ENCODE results near the gene NUP93.

Gene NUP93

GRCh38 chr16:56729735-56730662 lies at the start of gene NUP93:
NUP93 (plus strand) TSS chr16:56730129; CDS start chr16:56748248, 18,119 bp downstream.
- peak; percentile 68 for DNase-seq

- DNase-seq: peak; percentile 83
These were observed 47.8 kb upstream of the NUP93 start, which contains the start of gene MT1X for GRCh38 chr16:56681939-56682702. MT1X (plus strand) TSS chr16:56682470; CDS start chr16:56682541, 71 bp downstream.

DNA sequence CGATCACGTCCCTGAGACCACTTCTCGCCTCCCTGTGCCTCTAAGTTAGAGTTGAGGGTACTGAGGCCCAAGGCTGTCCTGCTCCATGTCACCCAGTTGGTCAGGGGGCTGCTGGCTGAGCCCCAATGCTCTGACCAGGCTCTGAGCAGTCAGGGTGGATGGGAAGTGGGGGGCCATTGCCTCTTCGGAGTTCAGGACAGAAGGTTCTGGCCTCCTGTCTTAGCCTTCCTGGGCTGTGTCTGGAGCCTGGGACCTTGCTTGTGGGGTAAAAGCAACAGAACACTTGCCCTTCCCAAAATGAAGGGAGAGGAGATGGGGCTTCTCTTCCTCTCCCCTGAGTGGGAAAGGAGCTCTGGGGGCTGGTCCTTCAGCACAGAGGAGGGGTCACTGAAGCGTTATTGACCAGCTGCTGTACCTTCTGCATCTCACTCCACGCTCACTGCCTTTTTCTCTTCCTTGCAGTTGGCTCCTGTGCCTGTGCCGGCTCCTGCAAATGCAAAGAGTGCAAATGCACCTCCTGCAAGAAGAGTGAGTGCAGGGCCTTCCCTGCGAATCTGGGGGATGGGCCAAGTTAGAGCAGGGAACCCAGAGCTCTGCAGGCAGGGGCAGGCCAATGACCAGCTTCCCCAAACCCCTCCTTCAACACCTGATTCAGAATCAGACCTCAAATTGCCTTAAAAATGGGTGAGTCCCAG lies 47.1 kb upstream of the NUP93 start:
- DNase-seq: peak; percentile 17

- DNase-seq: no peak
These were observed 46.3 kb upstream of the NUP93 start for GRCh38 chr16:56683424-56684172.

- DNase-seq: no peak
These were observed 45.5 kb upstream of the NUP93 start for GRCh38 chr16:56684256-56684925.

DNA sequence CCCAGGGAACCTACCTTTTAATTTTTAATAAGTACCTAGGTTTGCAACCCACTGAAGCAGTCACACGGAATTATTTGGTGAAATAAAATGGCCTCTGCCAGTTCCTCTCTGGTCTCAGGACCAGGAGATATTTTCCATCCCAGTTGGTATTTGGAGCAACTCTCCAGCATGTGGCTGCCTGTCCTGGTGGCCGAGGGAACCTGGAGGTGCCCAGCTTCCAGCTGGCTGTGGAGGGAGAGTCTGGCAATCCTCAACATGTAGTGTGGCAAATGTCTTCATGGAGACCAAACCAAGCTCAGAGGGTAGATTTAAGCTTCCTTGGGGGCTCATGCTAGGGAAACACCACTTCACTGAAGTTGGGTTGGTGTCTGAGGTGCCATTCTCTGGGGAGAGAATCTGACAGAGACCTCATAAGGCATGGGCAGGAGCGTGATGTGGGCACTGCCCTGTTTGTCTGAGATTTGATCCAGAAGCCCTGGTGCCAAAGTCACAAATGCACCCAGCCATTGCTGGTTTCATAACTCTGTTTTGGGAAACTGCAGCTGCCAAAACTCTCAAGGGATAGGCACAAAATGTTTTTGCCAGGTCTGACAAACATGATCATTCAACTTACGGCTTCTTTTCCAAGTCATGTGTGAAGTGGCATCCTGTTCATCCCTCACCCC lies 44.9 kb upstream of the NUP93 start:
- no peak for DNase-seq

DNA sequence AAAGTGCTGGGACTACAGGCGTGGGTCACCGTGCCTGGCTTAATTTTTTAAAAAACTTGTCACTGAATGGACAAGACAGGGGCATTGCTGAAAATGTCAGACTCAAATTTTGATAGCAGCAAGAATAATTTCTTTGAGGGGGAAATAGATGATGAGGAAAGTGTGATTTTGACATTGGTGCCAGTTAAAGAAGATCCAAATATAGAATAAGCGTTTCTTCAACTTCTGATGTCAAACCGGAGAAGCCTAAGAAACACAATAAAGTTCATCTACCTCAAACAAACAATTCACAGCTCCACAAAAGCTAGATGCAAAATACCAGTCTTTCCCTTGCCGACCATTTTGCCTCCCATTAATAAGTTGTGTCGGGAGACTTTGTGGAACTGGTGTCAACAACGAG lies 43.2 kb upstream of the NUP93 start:
- DNase-seq: no peak

DNA sequence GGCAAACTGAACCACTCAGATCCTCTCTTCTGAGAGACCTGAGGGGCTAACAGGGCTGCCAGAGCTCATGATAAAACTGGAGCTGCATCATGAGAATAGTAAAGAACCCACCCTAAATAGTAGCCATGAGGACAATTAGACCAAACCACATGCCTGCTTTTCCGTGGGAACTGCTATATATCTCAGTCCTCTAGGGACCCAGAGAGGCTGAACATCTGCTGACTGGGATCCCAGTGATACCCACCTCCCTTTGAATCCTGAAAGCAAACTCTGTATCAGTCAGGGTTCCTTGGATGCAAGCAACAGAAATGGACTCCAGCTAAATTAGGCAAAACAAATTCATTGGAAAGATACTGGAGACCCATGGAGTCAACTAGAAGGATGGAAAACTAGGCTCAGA lies 41.2 kb upstream of the NUP93 start:
- no peak for DNase-seq

- DNase-seq: no peak
These were observed 40.8 kb upstream of the NUP93 start for GRCh38 chr16:56689171-56689570.

- no peak for DNase-seq
These were observed 39.4 kb upstream of the NUP93 start for GRCh38 chr16:56690420-56691122.

GRCh38 chr16:56691885-56692284 lies 38.0 kb upstream of the NUP93 start:
- no peak for DNase-seq

- DNase-seq: no peak
These were observed 34.7 kb upstream of the NUP93 start for GRCh38 chr16:56695246-56695645.

- no peak for DNase-seq
These were observed 32.3 kb upstream of the NUP93 start for GRCh38 chr16:56697456-56698155.

- no peak for DNase-seq
These were observed 29.7 kb upstream of the NUP93 start for GRCh38 chr16:56700195-56700594.

DNA sequence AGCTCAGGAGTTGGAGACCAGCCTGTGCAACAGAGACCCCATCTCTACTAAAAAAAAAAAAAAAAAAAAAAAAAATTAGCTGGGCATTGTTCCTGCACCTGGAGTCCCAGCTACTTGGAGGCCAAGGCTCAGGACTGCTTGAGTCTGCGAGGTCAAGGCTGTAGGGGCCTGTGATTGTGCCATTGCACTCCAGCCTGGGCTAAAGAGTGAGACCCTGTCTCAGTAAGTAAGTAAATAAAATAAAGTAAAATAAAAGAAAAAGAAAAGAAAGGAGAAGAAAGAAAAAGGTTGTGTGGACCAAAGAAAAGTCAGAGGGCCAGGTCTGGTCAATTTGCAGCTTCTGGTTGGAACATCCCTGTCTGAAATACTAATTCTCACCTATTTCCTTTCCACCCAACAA lies 29.3 kb upstream of the NUP93 start:
- DNase-seq: no peak

DNA sequence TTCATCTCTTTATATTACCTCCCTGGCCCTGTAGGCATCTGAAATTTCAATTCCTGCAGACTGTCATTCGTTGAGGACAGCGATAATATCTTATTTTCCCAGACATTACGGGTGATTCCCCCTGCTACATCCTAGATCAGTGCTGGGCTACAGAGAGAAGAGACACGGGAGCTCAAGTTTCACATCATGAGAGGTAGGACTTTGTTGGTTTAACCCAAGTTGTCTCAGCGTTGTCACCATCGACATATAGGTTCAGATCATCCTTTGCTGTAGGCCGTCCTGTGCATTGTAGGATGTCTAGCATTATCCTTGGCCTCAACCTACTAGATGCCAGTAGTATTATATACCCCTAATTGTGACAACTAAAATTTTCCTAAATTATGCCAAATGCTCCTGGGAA lies 28.4 kb upstream of the NUP93 start:
- DNase-seq: no peak

DNA sequence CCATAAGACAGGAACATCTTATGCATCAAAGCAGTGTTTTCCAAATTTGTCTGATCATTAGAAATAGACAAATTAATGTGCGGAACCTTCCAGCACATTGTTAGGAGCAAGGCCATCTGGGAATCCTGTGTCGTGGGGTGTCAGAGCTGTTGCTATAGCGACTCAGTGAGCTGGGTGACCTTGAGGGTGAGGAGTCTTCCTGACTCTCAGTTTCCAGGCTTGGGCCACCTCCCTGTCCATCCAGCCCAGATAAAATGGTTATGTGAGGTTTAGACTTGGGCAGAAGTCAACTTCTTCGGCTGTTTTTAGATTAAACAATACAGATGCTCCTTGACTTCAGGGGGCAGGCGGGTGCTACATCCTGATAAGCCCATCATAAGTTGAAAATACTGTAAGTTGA lies 27.1 kb upstream of the NUP93 start:
- DNase-seq: no peak

DNA sequence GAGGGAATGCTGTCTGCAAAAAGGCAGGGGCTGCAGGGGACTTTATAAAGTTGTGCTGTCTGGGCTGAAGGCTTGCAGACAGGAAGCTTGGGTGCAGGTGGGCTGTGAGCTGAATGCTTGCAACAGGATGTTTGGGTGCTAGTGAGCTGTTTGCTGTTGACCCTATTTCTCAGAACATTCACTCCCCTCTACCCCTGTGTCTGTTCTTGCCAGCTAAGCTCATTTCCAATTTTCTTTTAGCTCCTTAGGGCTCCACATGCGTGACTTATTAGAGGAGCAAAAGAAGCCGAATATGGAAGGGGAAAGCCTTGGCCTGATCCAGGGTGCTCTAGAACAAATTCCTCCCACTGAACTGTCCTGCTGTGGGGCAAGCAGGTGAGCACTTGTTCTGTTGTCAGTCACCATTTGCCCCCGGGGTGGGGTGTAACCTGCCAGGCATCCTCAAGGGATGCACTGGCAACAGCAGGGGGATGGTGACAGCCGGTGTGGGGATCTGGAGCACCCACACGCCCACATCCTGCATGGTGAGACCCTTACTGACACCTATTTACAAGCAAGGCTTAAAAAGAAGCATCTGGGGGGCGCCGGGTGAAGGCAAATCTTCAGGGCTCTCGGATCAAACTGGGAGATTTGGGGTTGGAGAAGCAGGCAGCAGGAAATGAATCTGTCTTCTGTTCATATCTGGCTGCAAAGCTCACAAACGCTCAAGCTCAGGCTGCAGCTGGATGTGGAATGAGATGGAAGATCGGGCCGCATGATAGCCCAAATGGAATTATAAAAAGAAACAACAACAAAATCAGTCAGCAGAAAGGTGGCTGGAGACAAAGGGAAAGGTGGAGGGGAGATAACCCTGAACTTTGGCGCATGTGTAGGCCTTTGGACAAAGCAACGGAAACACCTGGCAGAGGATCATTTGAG lies 21.1 kb upstream of the NUP93 start:
- DNase-seq: no peak
